Right renal cortex interstitium (tissue), 3 donors: Measurements from ENCODE around the gene RAF1. TPM values are rescaled to one million over a fixed set of nuclear protein-coding genes. Genes with fewer than 3 reads are reported as not detected.
A peak's percentile ranks its signal among the peaks of the same experiment; 100 is the strongest.
"Not testable (repeated sequence)": the region's sequence is repeated elsewhere in the genome, so short reads cannot be mapped to it uniquely, and the experiment has no call there.

Source experiments
- DNase-seq, 3 donors: peaks; one replicate each; pipeline ENCODE4 v3.0.0-alpha.2; 2013; ENCODE audit warnings: low read depth in 3 of 3, low spot score in 2 of 3
- polyA plus RNA-seq, 3 donors: library from polyadenylated mRNA; unstranded; fragments of 120-200 nt; gene quantifications; one replicate each; pipeline ENCODE4 v1.2.1, GENCODE V29; 2013; ENCODE audit not compliant: insufficient read length in 3 of 3

RAF1 gene
- polyA plus RNA-seq, result 100 to 1,000 TPM; 103 to 106 (median 106) TPM

GRCh38 chr3:12663936-12664908 lies at the start of gene RAF1:
RAF1 (minus strand) TSS chr3:12664117; CDS start chr3:12618721, 45,396 bp downstream.
- DNase-seq, result peak; percentile 97 to 98 (median 97)

- DNase-seq, result no peak
Measured at GRCh38 chr3:12710062-12710461, 46.1 kb upstream of the RAF1 start.

- no peak for DNase-seq
Measured at GRCh38 chr3:12709334-12709733, 45.4 kb upstream of the RAF1 start.

- no peak for DNase-seq
Measured at GRCh38 chr3:12708584-12709192, 44.8 kb upstream of the RAF1 start.

- no peak for DNase-seq
Measured at GRCh38 chr3:12707449-12707848, 43.5 kb upstream of the RAF1 start.

- no peak for DNase-seq
Measured at GRCh38 chr3:12706504-12707253, 42.8 kb upstream of the RAF1 start.

- DNase-seq, result no peak
Measured at GRCh38 chr3:12705981-12706380, 42.1 kb upstream of the RAF1 start.

GRCh38 chr3:12705374-12705926 lies 41.5 kb upstream of the RAF1 start:
- no peak for DNase-seq

- peak in 1 of 3 donors; percentile 12 for DNase-seq
Measured at GRCh38 chr3:12702501-12702900, 38.6 kb upstream of the RAF1 start.

- DNase-seq, result not testable (repeated sequence)
Measured at GRCh38 chr3:12701601-12702000, 37.7 kb upstream of the RAF1 start.

GRCh38 chr3:12700800-12701199 lies 36.9 kb upstream of the RAF1 start:
- no peak for DNase-seq

GRCh38 chr3:12695916-12696315 lies 32.0 kb upstream of the RAF1 start:
- DNase-seq, result no peak

GRCh38 chr3:12695112-12695511 lies 31.2 kb upstream of the RAF1 start:
- no peak for DNase-seq

- no peak for DNase-seq
Measured at GRCh38 chr3:12692444-12692843, 28.5 kb upstream of the RAF1 start.

GRCh38 chr3:12689997-12690711 lies 26.2 kb upstream of the RAF1 start:
- no peak for DNase-seq

GRCh38 chr3:12687948-12688347 lies 24.0 kb upstream of the RAF1 start:
- no peak for DNase-seq

- DNase-seq, result no peak
Measured at GRCh38 chr3:12686096-12686495, 22.2 kb upstream of the RAF1 start.

GRCh38 chr3:12681943-12682390 lies 18.1 kb upstream of the RAF1 start:
- no peak for DNase-seq

GRCh38 chr3:12681089-12681942 lies 17.4 kb upstream of the RAF1 start:
- no peak for DNase-seq
